HCT116 (cell line): ENCODE data around the gene ENPP6.

Source experiments
- CTCF ChIP-seq, 3 experiments: fragments of 200-600 bp in 1 of 3; sonication (generic) in 1 of 3; IDR thresholded peaks in 2 of 3; conservative IDR thresholded peaks in 1 of 3; 2 replicates each; pipeline ENCODE4 v1.5.1; 2012 to 2017; ENCODE audit warnings: low read depth in 2 of 3, low read length in 2 of 3, antibody characterized with exemption in 1 of 3, borderline replicate concordance in 1 of 3, control low read depth in 1 of 3, mild to moderate bottlenecking in 1 of 3, mixed read lengths in 1 of 3, mixed run types in 1 of 3, moderate library complexity in 1 of 3; ENCODE audit not compliant: insufficient read depth in 1 of 3
- EZH2 ChIP-seq: fragments of 200-600 bp; sonication (generic); IDR thresholded peaks from 2 replicates; pipeline ENCODE4 v1.6.1; 2017; ENCODE audit warnings: antibody characterized with exemption, mixed run types
- POLR2A ChIP-seq: IDR thresholded peaks from 2 replicates; pipeline ENCODE4 v1.7.0; 2011; ENCODE audit warnings: borderline replicate concordance; ENCODE audit not compliant: insufficient read depth, insufficient read length; ENCODE audit errors: extremely low read depth
- ZNF274 ChIP-seq: fragments of 200-500 bp; sonication (Bioruptor generic); IDR thresholded peaks from 2 replicates; pipeline ENCODE4 v1.6.1; 2014; ENCODE audit warnings: mild to moderate bottlenecking, low read depth, low read length, inconsistent platforms

- TF ChIP-seq EZH2 (no peak), CTCF (IDR thresholded peaks at IDR 0.05 in 2 of 3, conservative IDR thresholded peaks at IDR 0.05 in 1 of 3; ENCODE audit: borderline replicate concordance in 1 of 3, insufficient read depth in 1 of 3, low read depth in 2 of 3, low read length in 2 of 3) (no peak), POLR2A (no peak), ZNF274 (no peak)
Observed at GRCh38 chr4:184058026-184058425, 159.6 kb downstream of the ENPP6 start.
